Measurements from ENCODE around the gene MEX3D.

MEX3D gene

DNA sequence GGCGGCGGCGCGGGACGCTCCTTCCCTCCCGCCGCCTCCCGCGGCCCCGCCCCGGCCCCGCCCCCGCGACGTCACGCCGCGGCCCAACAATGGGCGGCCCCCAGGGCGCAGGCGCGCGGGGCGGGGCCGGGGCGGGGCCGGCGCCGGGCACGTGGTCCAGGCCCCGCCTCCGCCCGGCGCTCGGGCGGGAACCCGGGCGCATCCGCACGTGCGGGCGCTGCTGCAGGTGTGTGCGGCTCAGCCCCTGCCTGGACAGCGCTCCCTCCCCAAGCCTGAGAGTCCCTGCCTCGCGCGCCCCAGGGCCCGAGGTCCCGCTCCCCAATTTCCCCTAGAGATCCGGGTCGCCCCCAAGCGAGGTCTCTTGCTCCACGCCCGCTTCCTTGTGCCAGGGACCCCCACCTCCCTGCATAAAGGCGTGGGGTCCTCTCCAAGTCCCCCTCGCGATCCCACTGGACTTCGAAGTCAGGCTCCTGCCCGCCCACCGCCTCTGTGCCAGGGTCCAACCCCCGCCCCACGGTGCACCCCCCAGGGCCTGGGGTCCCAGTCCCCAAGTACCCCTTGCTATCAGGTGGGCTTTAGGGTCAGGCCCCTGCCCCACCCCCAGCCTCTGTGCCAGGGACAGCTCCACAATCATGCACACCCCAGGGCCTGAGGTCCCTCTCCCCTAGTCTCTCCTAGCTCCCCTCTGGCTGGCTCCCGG is at the start of gene MEX3D:
TSS of gene MEX3D (minus strand) at position 6 of the 700 bp plus-strand sequence. CDS start 267 bp downstream, outside the sequence.
- no peak for TF ChIP-seq YY1 (IDR thresholded peaks at IDR 0.05; ENCODE audit: insufficient read depth, insufficient read length)
- no peak for TF ChIP-seq SUZ12 (IDR thresholded peaks at IDR 0.05; ENCODE audit: extremely low read depth, insufficient read depth, insufficient read length)
- TF ChIP-seq ZNF274 (IDR thresholded peaks at IDR 0.05; ENCODE audit: low read depth, low read length): no peak
- Histone ChIP-seq H3K36me3 (ENCODE audit: insufficient read depth, insufficient read length, low read length) (peaks cover 29% of the 10 kb centered on the region), H3K9me3 (ENCODE audit: insufficient read depth, low read length) (peaks cover 7% of the 10 kb centered on the region; the same call in 1 of the 2 replicates), H3K4me3 (ENCODE audit: insufficient read length, low read depth) (peak within 1 kb of the TSS; percentile 89), H3K27me3 (ENCODE audit: insufficient read depth, insufficient read length) (peaks cover 12% of the 10 kb centered on the region), H3K9ac (ENCODE audit: insufficient read length, low read depth) (peak within 1 kb of the TSS; percentile 96), H3K4me1 (ENCODE audit: insufficient read depth, insufficient read length) (peaks cover 24% of the 10 kb centered on the region)
- no peak for DNase-seq (ENCODE audit: low read depth, low spot score)

DNA sequence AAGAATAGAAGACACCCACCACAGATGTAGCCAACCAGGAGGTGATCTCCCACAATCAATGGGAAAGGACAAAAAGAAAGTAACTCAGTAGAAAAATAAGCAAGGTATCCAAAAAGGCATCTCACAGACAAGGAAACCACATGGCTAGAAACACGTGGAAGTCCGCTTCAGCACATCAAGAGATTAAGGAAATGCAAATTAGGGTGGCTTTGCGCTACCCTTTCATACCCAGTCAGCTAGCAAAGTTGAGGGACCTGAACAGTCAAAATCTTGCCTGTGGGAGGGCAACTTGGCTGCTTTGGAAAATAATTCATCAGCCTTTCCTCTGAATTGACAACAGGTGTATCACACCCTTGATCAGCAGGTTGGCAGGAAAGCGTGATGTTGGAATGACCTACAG is 48.8 kb upstream of the MEX3D start:
- no peak for TF ChIP-seq SUZ12 (IDR thresholded peaks at IDR 0.05; ENCODE audit: extremely low read depth, insufficient read depth, insufficient read length)
- TF ChIP-seq ZNF274 (IDR thresholded peaks at IDR 0.05; ENCODE audit: low read depth, low read length): no peak
- no peak for DNase-seq (ENCODE audit: low read depth, low spot score)
- Histone ChIP-seq H3K27me3 (ENCODE audit: insufficient read depth, insufficient read length) (no peaks in the 10 kb centered on the region), H3K4me1 (ENCODE audit: insufficient read depth, insufficient read length) (peaks cover 51% of the 10 kb centered on the region), H3K4me3 (ENCODE audit: insufficient read length, low read depth) (no peak overlapping the region), H3K36me3 (ENCODE audit: insufficient read depth, insufficient read length, low read length) (peaks cover 97% of the 10 kb centered on the region), H3K9ac (ENCODE audit: insufficient read length, low read depth) (no peak overlapping the region), H3K9me3 (ENCODE audit: insufficient read depth, low read length) (peaks cover 18% of the 10 kb centered on the region; the same call in 1 of the 2 replicates)

DNA sequence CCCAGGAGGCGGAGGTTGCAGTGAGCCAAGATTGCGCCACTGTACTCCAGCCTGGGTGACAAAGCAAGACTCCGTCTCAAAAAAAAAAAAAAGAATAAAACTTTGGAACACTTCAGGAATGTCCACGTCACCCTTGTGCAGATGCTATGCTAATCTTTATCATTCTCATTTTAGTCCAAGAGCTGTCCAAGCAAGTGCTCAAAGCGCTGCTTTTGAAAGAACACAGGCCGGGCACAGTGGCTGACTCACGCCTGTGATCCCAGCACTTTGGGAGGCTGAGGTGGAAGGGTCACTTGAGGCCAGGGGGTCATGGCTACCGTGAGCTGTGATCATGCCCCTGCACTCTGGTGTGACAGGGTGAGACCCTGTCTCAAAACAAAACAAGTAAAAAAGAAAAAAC is 48.3 kb upstream of the MEX3D start:
- H3K36me3 ChIP-seq (ENCODE audit: insufficient read depth, insufficient read length, low read length): peaks cover 97% of the 10 kb centered on the region
- peaks cover 18% of the 10 kb centered on the region; the same call in 1 of the 2 replicates for H3K9me3 ChIP-seq (ENCODE audit: insufficient read depth, low read length)
- no peak overlapping the region for H3K4me3 ChIP-seq (ENCODE audit: insufficient read length, low read depth)
- peaks cover 49% of the 10 kb centered on the region for H3K4me1 ChIP-seq (ENCODE audit: insufficient read depth, insufficient read length)
- H3K9ac ChIP-seq (ENCODE audit: insufficient read length, low read depth): no peak overlapping the region
- DNase-seq (ENCODE audit: low read depth, low spot score): no peak
- TF ChIP-seq YY1 (IDR thresholded peaks at IDR 0.05; ENCODE audit: insufficient read depth, insufficient read length) (no peak), SUZ12 (IDR thresholded peaks at IDR 0.05; ENCODE audit: extremely low read depth, insufficient read depth, insufficient read length) (no peak), ZNF274 (IDR thresholded peaks at IDR 0.05; ENCODE audit: low read depth, low read length) (no peak)
- H3K27me3 ChIP-seq (ENCODE audit: insufficient read depth, insufficient read length): no peaks in the 10 kb centered on the region

DNA sequence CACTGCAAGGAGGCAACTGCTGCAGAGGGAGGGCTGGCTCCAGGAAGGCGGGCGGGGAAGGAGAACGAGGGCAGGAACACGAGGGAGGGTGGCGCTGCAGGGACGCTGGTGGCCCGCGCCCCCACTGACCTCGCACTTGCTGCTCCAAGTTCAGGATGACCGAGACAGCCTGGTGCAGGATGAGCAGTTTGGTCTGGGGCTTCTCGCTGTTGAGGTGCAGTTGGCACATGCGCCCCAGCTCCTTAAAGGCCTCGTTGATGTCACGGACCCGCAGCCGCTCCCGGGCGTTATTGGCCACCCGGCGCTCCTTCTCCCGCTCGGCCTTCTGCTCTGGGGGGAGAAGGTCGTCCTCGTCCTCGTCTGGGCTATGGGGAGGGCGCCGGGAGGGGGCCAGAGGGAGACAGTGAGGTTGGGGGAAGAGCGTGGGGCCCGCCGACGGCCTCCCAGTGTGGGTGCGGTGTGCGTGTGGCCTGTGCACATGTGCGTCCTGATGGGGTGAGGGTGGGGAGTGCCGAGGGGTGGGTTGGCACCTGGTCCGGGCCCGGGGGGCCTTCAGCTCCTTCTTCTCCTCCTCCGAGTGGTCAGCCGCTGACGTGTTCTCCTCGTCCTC is 47.1 kb upstream of the MEX3D start:
- no peak for TF ChIP-seq YY1 (IDR thresholded peaks at IDR 0.05; ENCODE audit: insufficient read depth, insufficient read length)
- no peak for TF ChIP-seq ZNF274 (IDR thresholded peaks at IDR 0.05; ENCODE audit: low read depth, low read length)
- no peak for TF ChIP-seq SUZ12 (IDR thresholded peaks at IDR 0.05; ENCODE audit: extremely low read depth, insufficient read depth, insufficient read length)
- peaks cover 18% of the 10 kb centered on the region; the same call in 1 of the 2 replicates for H3K9me3 ChIP-seq (ENCODE audit: insufficient read depth, low read length)
- H3K4me3 ChIP-seq (ENCODE audit: insufficient read length, low read depth): no peak overlapping the region
- DNase-seq (ENCODE audit: low read depth, low spot score): no peak
- peaks cover 96% of the 10 kb centered on the region for H3K36me3 ChIP-seq (ENCODE audit: insufficient read depth, insufficient read length, low read length)
- H3K4me1 ChIP-seq (ENCODE audit: insufficient read depth, insufficient read length): peaks cover 42% of the 10 kb centered on the region
- H3K9ac ChIP-seq (ENCODE audit: insufficient read length, low read depth): no peak overlapping the region
- H3K27me3 ChIP-seq (ENCODE audit: insufficient read depth, insufficient read length): no peaks in the 10 kb centered on the region

DNA sequence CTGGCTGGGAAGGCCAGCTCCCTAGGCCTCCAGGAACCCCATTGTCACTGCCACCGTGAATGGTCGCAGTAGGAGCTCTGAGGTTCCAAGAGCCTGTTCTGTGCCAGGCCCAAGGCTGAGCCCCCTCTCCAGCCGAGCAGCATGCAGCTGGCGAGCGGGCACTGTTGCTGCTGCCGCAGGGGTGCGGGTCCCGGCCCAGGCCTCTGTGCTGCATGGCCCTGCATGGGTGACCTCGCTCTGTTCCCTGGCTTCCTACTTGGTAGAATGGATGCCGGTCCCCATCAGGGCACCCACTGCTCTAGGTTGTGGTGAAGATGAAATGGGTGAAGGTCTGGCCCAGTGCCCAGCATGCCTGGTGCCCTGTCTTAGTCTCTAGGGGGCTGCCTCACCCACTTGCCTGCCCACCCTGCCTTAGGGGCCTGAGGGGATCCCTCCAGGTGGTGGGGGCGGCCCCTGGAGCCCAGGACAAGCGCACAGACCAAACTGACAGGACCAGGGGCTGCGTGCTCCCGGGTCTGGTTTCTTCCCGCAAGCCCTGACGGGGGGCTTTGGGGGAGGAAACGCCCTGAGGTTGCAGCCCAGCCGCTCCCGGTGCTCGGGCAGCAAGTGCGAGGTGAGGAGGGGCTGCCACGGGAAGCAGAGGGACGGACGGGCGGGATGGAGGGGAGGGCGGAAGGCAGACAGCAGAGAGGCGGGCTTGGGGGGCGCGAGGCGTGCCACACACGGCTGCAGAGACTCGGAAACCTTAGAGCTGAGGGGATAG is 45.9 kb upstream of the MEX3D start:
- peaks cover 41% of the 10 kb centered on the region for H3K4me1 ChIP-seq (ENCODE audit: insufficient read depth, insufficient read length)
- peaks cover 95% of the 10 kb centered on the region for H3K36me3 ChIP-seq (ENCODE audit: insufficient read depth, insufficient read length, low read length)
- peak overlapping the region; percentile 42 for H3K9ac ChIP-seq (ENCODE audit: insufficient read length, low read depth)

DNA sequence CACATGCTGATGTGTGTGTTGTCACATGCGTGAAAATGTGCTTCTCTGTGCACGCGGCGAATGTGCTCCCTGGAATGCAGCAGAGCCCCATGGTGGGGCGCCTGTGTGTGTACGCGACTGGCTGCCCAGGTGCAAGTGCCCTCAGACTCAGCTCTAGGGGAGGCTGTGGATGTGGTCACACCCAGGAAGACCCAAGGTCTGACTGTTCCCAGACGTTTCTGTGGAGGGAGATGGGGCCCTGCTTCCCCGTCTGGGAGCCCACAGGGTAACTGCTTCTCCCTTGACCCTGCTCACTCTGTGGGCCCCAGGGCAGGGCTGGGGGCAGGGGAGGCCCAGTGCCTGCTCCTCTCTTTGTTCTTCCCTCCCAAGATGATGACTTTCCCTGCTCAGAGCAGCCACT is 45.0 kb upstream of the MEX3D start:
- Histone ChIP-seq H3K4me1 (ENCODE audit: insufficient read depth, insufficient read length) (peaks cover 37% of the 10 kb centered on the region), H3K27me3 (ENCODE audit: insufficient read depth, insufficient read length) (no peaks in the 10 kb centered on the region), H3K9ac (ENCODE audit: insufficient read length, low read depth) (no peak overlapping the region), H3K4me3 (ENCODE audit: insufficient read length, low read depth) (no peak overlapping the region), H3K9me3 (ENCODE audit: insufficient read depth, low read length) (peaks cover 18% of the 10 kb centered on the region; the same call in 1 of the 2 replicates), H3K36me3 (ENCODE audit: insufficient read depth, insufficient read length, low read length) (peaks cover 90% of the 10 kb centered on the region)
- DNase-seq (ENCODE audit: low read depth, low spot score): no peak
- no peak for TF ChIP-seq SUZ12 (IDR thresholded peaks at IDR 0.05; ENCODE audit: extremely low read depth, insufficient read depth, insufficient read length)
- TF ChIP-seq YY1 (IDR thresholded peaks at IDR 0.05; ENCODE audit: insufficient read depth, insufficient read length): no peak
- no peak for TF ChIP-seq ZNF274 (IDR thresholded peaks at IDR 0.05; ENCODE audit: low read depth, low read length)

More for the DNA sequence above, 45.9 kb upstream of the MEX3D start:
- H3K4me3 ChIP-seq (ENCODE audit: insufficient read length, low read depth): no peak overlapping the region
- no peak for TF ChIP-seq SUZ12 (IDR thresholded peaks at IDR 0.05; ENCODE audit: extremely low read depth, insufficient read depth, insufficient read length)
- no peaks in the 10 kb centered on the region for H3K27me3 ChIP-seq (ENCODE audit: insufficient read depth, insufficient read length)
- no peak for DNase-seq (ENCODE audit: low read depth, low spot score)
- H3K9me3 ChIP-seq (ENCODE audit: insufficient read depth, low read length): peaks cover 18% of the 10 kb centered on the region; the same call in 1 of the 2 replicates
